ENCODE measurements around the gene YY1.

GRCh38 chr14:100320157-100320856 lies 81.4 kb downstream of the YY1 start:
- TF ChIP-seq POLR2AphosphoS5 (IDR thresholded peaks at IDR 0.05; ENCODE audit: insufficient read depth in 1 of 2, low read depth in 1 of 2) (no peak), CTCF (IDR thresholded peaks at IDR 0.05) (no peak), POLR2A (IDR thresholded peaks at IDR 0.05) (no peak)

Measured in vagina (tissue), 2 donors.